Activated CD8-positive, alpha-beta T cell treated with anti-CD3 and anti-CD28 coated beads for 36 hours (primary cell): Measurements from ENCODE around the gene ABCA4. TPM values are rescaled to one million over a fixed set of nuclear protein-coding genes. Genes with fewer than 3 reads are reported as not detected.

Experiments
- ATAC-seq: fragments of 200-7000 bp; cut with Tn5 transposase; one replicate; pipeline ENCODE4 v1.10.0; 2021; ENCODE audit warnings: mild to moderate bottlenecking, moderate library complexity
- CTCF ChIA-PET: fragments of 350-600 bp; sonication (Branson Sonifier 250); formaldehyde crosslinking; loops from one replicate; lab custom pipeline; 2021; ENCODE audit warnings: antibody characterized with exemption; lab: Charles Lee
- POLR2A ChIA-PET: fragments of 350-600 bp; sonication (Branson Sonifier 250); formaldehyde crosslinking; loops from one replicate; lab custom pipeline; 2021; ENCODE audit warnings: antibody characterized with exemption; lab: Charles Lee
- DNase-seq: peaks from one replicate; pipeline ENCODE4 v3.0.0-alpha.2; 2020
- H3K27ac Mint-ChIP-seq: one replicate; pipeline ENCODE4 v1.8.0; 2021; ENCODE audit warnings: mild to moderate bottlenecking, mixed read lengths
- H3K27me3 Mint-ChIP-seq: one replicate; pipeline ENCODE4 v1.8.0; 2021; ENCODE audit warnings: mixed read lengths
- H3K36me3 Mint-ChIP-seq: one replicate; pipeline ENCODE4 v1.8.0; 2021; ENCODE audit warnings: low read depth, mixed read lengths
- H3K4me1 Mint-ChIP-seq: one replicate; pipeline ENCODE4 v1.8.0; 2021; ENCODE audit warnings: low read depth, mixed read lengths
- H3K4me3 Mint-ChIP-seq: one replicate; pipeline ENCODE4 v1.8.0; 2021; ENCODE audit warnings: mild to moderate bottlenecking, moderate library complexity, mixed read lengths
- H3K9me3 Mint-ChIP-seq: one replicate; pipeline ENCODE4 v1.8.0; 2021; ENCODE audit warnings: mixed read lengths
- CTCF ChIP-seq: fragments of 200-600 bp; IDR thresholded peaks from one replicate; pipeline ENCODE4 v1.8.0; 2022; ENCODE audit warnings: antibody characterized with exemption, mild to moderate bottlenecking
- intact Hi-C: fragments of 100-400 bp; cut with micrococcal nuclease; formaldehyde crosslinking; loops from one replicate; pipeline ENCODE4 v1.10.0; 2022
- total RNA-seq, 2 experiments: library from RNA; stranded (reverse); gene quantifications; one replicate each; pipeline ENCODE4 v1.2.3, GENCODE V29; 2021

The ABCA4 gene
- total RNA-seq, 2 experiments from 2014 or later: not detected

- Mint-ChIP-seq H3K4me3 (no peak overlapping the region), H3K27me3 (peaks cover 21% of the 10 kb centered on the region), H3K9me3 (no peaks in the 10 kb centered on the region), H3K4me1 (peaks cover 1% of the 10 kb centered on the region), H3K27ac (no peak overlapping the region), H3K36me3 (no peaks in the 10 kb centered on the region)
- intact Hi-C loops: no loop called here
- no peak for DNase-seq
- ChIA-PET CTCF (interaction anchor here (1.6 kb wide), 1 partner anchor 42 kb away, joined by 3 read pairs; no protein-coding TSS in a partner anchor), POLR2A (interaction anchor here (1.0 kb wide), 1 partner anchor 34 kb away, joined by 3 read pairs; no protein-coding TSS in a partner anchor)
- no peak for TF ChIP-seq CTCF
- ATAC-seq: no peak
Measured at GRCh38 chr1:94104127-94104684, 16.7 kb downstream of the ABCA4 start.

GRCh38 chr1:94103608-94104007, 17.3 kb downstream of the ABCA4 start:
- H3K4me3 Mint-ChIP-seq: no peak overlapping the region
- no peaks in the 10 kb centered on the region for H3K36me3 Mint-ChIP-seq
- no peak for TF ChIP-seq CTCF
- ATAC-seq (no peak), DNase-seq (no peak)
- CTCF ChIA-PET: no interaction called here
- POLR2A ChIA-PET: no interaction called here
- no peaks in the 10 kb centered on the region for H3K9me3 Mint-ChIP-seq
- peaks cover 1% of the 10 kb centered on the region for H3K4me1 Mint-ChIP-seq
- peaks cover 21% of the 10 kb centered on the region for H3K27me3 Mint-ChIP-seq
- H3K27ac Mint-ChIP-seq: no peak overlapping the region
- intact Hi-C loops: no loop called here

GRCh38 chr1:94101613-94102525, 19.1 kb downstream of the ABCA4 start:
- Mint-ChIP-seq H3K27ac (no peak overlapping the region), H3K4me3 (no peak overlapping the region), H3K27me3 (peaks cover 15% of the 10 kb centered on the region), H3K9me3 (no peaks in the 10 kb centered on the region), H3K36me3 (no peaks in the 10 kb centered on the region), H3K4me1 (peaks cover 1% of the 10 kb centered on the region)
- POLR2A ChIA-PET: no interaction called here
- ATAC-seq (no peak), DNase-seq (no peak)
- CTCF ChIA-PET: no interaction called here
- no peak for TF ChIP-seq CTCF
- intact Hi-C loops: no loop called here

- intact Hi-C loops: no loop called here
- no peaks in the 10 kb centered on the region for H3K9me3 Mint-ChIP-seq
- ChIA-PET CTCF (interaction anchor here (1.3 kb wide), 1 partner anchor 55 kb away, joined by 4 read pairs; no protein-coding TSS in a partner anchor), POLR2A (no interaction called here)
- ATAC-seq (no peak), DNase-seq (no peak)
- peaks cover 1% of the 10 kb centered on the region for H3K4me1 Mint-ChIP-seq
- H3K4me3 Mint-ChIP-seq: no peak overlapping the region
- TF ChIP-seq CTCF: no peak
- no peaks in the 10 kb centered on the region for H3K36me3 Mint-ChIP-seq
- peaks cover 14% of the 10 kb centered on the region for H3K27me3 Mint-ChIP-seq
- no peak overlapping the region for H3K27ac Mint-ChIP-seq
Measured at GRCh38 chr1:94100785-94101612, 19.9 kb downstream of the ABCA4 start.
